PC-9 (cell line): Measurements from ENCODE around the gene STYXL2. TPM values are rescaled to one million over a fixed set of nuclear protein-coding genes. Genes with fewer than 3 reads are reported as not detected.

ENCODE experiments used
- BruUV-seq: library from RNA; stranded (reverse); fragments of 400-500 nt; replicated peaks from 2 replicates; lab custom pipeline; 2021; lab: Mats Ljungman, UMichigan
- CTCF ChIA-PET: fragments of 300-600 bp; sonication (Branson Sonifier 250); formaldehyde crosslinking; loops from one replicate; lab custom pipeline; 2022; ENCODE audit warnings: antibody characterized with exemption; lab: Charles Lee
- POLR2A ChIA-PET: fragments of 300-600 bp; sonication (Branson Sonifier 250); formaldehyde crosslinking; loops from one replicate; lab custom pipeline; 2022; ENCODE audit warnings: antibody characterized with exemption; ENCODE audit not compliant: unreplicated experiment; lab: Charles Lee
- DNase-seq, 2 experiments: peaks; one replicate each; pipeline versions ENCODE4 v3.0.0 to v3.0.0-alpha.2; 2015 to 2022; ENCODE audit warnings: mixed read lengths in 1 of 2
- H2AFZ ChIP-seq: fragments of 200-600 bp; sonication (generic); 2 replicates; pipeline ENCODE4 v1.8.1; 2017; ENCODE audit warnings: antibody characterized with exemption
- H3F3A ChIP-seq: fragments of 200-600 bp; sonication (generic); 2 replicates; pipeline ENCODE4 v1.8.1; 2017; ENCODE audit warnings: antibody characterized with exemption, mild to moderate bottlenecking, low read depth; ENCODE audit not compliant: insufficient read depth
- H3K27ac ChIP-seq: fragments of 200-600 bp; sonication (generic); 2 replicates; pipeline ENCODE4 v1.6.1; 2016; ENCODE audit warnings: mixed run types
- H3K27me3 ChIP-seq: fragments of 200-600 bp; sonication (generic); 2 replicates; pipeline ENCODE4 v1.6.1; 2016; ENCODE audit warnings: low read depth, mixed run types; ENCODE audit not compliant: insufficient read depth
- H3K36me3 ChIP-seq: fragments of 200-600 bp; sonication (generic); 2 replicates; pipeline ENCODE4 v1.6.1; 2016; ENCODE audit warnings: low read depth, mixed run types
- H3K4me1 ChIP-seq: fragments of 200-600 bp; sonication (generic); replicated peaks from 2 replicates; pipeline ENCODE4 v1.6.1; 2016; ENCODE audit warnings: mixed run types; ENCODE audit not compliant: insufficient read depth
- H3K4me2 ChIP-seq: fragments of 200-600 bp; sonication (generic); 2 replicates; pipeline ENCODE4 v1.6.1; 2017; ENCODE audit warnings: mixed run types
- H3K4me3 ChIP-seq: fragments of 200-600 bp; sonication (generic); 2 replicates; pipeline ENCODE4 v1.6.1; 2016; ENCODE audit warnings: mixed run types
- H3K79me2 ChIP-seq: fragments of 200-600 bp; sonication (generic); 2 replicates; pipeline ENCODE4 v1.6.1; 2017; ENCODE audit warnings: low read depth, mixed run types
- H3K9me2 ChIP-seq: fragments of 200-600 bp; sonication (generic); 2 replicates; pipeline ENCODE4 v1.8.1; 2017; ENCODE audit warnings: mild to moderate bottlenecking; ENCODE audit not compliant: insufficient read depth
- H3K9me3 ChIP-seq: fragments of 200-600 bp; sonication (generic); 2 replicates; pipeline ENCODE4 v1.8.1; 2016; ENCODE audit warnings: low read depth; ENCODE audit not compliant: insufficient read depth
- H4K20me1 ChIP-seq: fragments of 200-600 bp; sonication (generic); 2 replicates; pipeline ENCODE4 v1.8.1; 2017; ENCODE audit not compliant: insufficient read depth
- CTCF ChIP-seq: fragments of 200-600 bp; sonication (generic); conservative IDR thresholded peaks from 2 replicates; pipeline ENCODE4 v1.6.1; 2017; ENCODE audit warnings: mixed run types, antibody characterized with exemption, mild to moderate bottlenecking, moderate library complexity
- EZH2 ChIP-seq: fragments of 200-600 bp; sonication (generic); IDR thresholded peaks from 2 replicates; pipeline ENCODE4 v1.8.0; 2017; ENCODE audit warnings: antibody characterized with exemption, low read depth
- intact Hi-C: fragments of 100-400 bp; cut with micrococcal nuclease; formaldehyde crosslinking; loops from one replicate; pipeline ENCODE4 v1.10.0; 2022; ENCODE audit not compliant: unreplicated experiment
- total RNA-seq: library from RNA; stranded (reverse); gene quantifications from 2 replicates; pipeline ENCODE4 v1.2.3, GENCODE V29; 2021

Gene STYXL2
- total RNA-seq, 1 experiment from 2014 or later = not detected

- no peaks in the 10 kb centered on the region for H3K79me2 ChIP-seq
- DNase-seq = no peak
- H3K27ac ChIP-seq = no peak overlapping the region
- H3K27me3 ChIP-seq = no peaks in the 10 kb centered on the region
- no peaks in the 10 kb centered on the region for H3K9me2 ChIP-seq
- intact Hi-C loops = no loop called here
- ChIA-PET CTCF (interaction anchor here (0.7 to 1.9 kb wide), 2 partner anchors 150 to 621 kb away, joined by 12 to 18 read pairs; no protein-coding TSS in a partner anchor), POLR2A (interaction anchor here (0.7 kb wide), 2 partner anchors 627 to 1182 kb away, joined by 4 to 8 read pairs; no protein-coding TSS in a partner anchor)
- H3K4me3 ChIP-seq = no peak overlapping the region
- H2AFZ ChIP-seq = no peak overlapping the region
- peaks cover 4% of the 10 kb centered on the region; the same call in 1 of the 2 replicates for H3F3A ChIP-seq
- no TSS peak for BruUV-seq
- H3K4me2 ChIP-seq = no peak overlapping the region
- no peaks in the 10 kb centered on the region for H3K9me3 ChIP-seq
- H3K4me1 ChIP-seq = no peaks in the 10 kb centered on the region; the same call in 1 of the 2 replicates
- no peak for TF ChIP-seq EZH2
- peak; percentile 36; the same call in 1 of the 2 replicates for TF ChIP-seq CTCF
- no peaks in the 10 kb centered on the region for H3K36me3 ChIP-seq
- no peaks in the 10 kb centered on the region for H4K20me1 ChIP-seq
These were observed 33.5 kb upstream of the STYXL2 start for GRCh38 chr1:167060141-167061072.

DNA sequence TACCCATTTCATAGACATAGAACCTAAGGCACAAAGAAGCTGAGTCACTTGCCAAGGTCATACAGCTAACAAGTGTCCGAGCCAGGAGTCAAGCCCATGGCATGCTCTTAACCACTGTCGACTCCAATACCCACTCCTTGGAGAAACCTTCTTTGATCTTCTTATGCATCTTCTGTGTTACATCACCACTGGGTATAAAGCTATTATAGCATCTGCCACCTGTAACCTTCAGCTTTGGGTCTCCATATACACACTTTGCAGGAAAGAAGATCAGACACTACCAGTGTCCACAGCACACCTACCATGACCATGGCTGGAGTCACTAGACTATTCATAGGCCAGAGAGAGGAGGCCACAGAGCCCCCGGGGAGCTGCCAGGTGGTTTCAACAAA, 32.8 kb upstream of the STYXL2 start:
- CTCF ChIA-PET = interaction anchor here (0.6 kb wide), 2 partner anchors 64 to 383 kb away, joined by 3 to 10 read pairs; no protein-coding TSS in a partner anchor
- Histone ChIP-seq H3K4me3 (no peak overlapping the region), H3F3A (peaks cover 4% of the 10 kb centered on the region; the same call in 1 of the 2 replicates), H3K79me2 (no peaks in the 10 kb centered on the region), H3K27ac (no peak overlapping the region), H3K4me2 (no peak overlapping the region), H3K27me3 (no peaks in the 10 kb centered on the region), H3K9me3 (no peaks in the 10 kb centered on the region), H3K4me1 (no peaks in the 10 kb centered on the region; the same call in 1 of the 2 replicates), H3K36me3 (no peaks in the 10 kb centered on the region), H4K20me1 (no peaks in the 10 kb centered on the region), H3K9me2 (no peaks in the 10 kb centered on the region), H2AFZ (no peak overlapping the region)
- BruUV-seq = no TSS peak
- intact Hi-C loops = no loop called here
- POLR2A ChIA-PET = interaction anchor here (0.6 to 0.7 kb wide), 4 partner anchors 155 to 1181 kb away, joined by 4 to 8 read pairs (median 7); no protein-coding TSS in a partner anchor
- TF ChIP-seq CTCF (no peak), EZH2 (no peak)
- DNase-seq = no peak

DNA sequence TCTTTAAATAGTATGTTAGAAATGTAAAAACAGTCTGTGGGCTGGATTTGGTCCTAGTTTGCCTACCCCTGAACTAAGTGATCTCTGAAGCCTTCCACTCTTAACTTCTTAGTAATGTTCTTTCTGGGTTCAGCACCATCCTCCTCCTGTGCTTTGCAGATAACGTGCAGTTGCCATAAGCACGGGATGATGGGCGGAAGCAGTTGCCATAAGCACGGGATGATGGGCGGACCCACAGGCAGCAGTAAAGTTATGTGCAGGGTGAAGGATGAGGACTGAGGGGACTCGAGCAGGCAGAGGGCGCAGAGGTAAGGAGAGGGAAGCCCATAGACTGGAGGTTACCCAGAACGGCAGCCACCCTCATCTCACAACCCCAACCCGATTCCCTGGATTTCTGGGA, 29.3 kb upstream of the STYXL2 start:
- Histone ChIP-seq H3K4me2 (no peak overlapping the region), H3K79me2 (no peaks in the 10 kb centered on the region), H3K9me2 (no peaks in the 10 kb centered on the region), H4K20me1 (no peaks in the 10 kb centered on the region), H3K36me3 (no peaks in the 10 kb centered on the region), H3K4me3 (no peak overlapping the region), H3F3A (no peaks in the 10 kb centered on the region), H2AFZ (no peak overlapping the region), H3K27ac (no peak overlapping the region), H3K27me3 (no peaks in the 10 kb centered on the region), H3K4me1 (no peaks in the 10 kb centered on the region), H3K9me3 (no peaks in the 10 kb centered on the region)
- no TSS peak for BruUV-seq
- DNase-seq = no peak
- CTCF ChIA-PET = interaction anchor here (0.6 kb wide), 1 partner anchor 156 kb away, joined by 6 read pairs; no protein-coding TSS in a partner anchor
- intact Hi-C loops = loop anchor here (5.0 kb wide), 4 partner anchors 43 to 468 kb away; no protein-coding TSS in a partner anchor
- POLR2A ChIA-PET = interaction anchor here (0.5 kb wide), 1 partner anchor 156 kb away, joined by 17 read pairs; the partner anchor contains the start of gene POU2F1
- TF ChIP-seq EZH2 (no peak), CTCF (no peak)
